Right forelimb (tissue), 1 donor: ENCODE results near the gene AP2S1.
"Not testable (repeated sequence)": the region's sequence is repeated elsewhere in the genome, so short reads cannot be mapped to it uniquely, and the experiment has no call there.

Experiments used
- DNase-seq: peaks from one replicate; pipeline ENCODE4 v3.0.0-alpha.2; 2018

The AP2S1 gene

DNA sequence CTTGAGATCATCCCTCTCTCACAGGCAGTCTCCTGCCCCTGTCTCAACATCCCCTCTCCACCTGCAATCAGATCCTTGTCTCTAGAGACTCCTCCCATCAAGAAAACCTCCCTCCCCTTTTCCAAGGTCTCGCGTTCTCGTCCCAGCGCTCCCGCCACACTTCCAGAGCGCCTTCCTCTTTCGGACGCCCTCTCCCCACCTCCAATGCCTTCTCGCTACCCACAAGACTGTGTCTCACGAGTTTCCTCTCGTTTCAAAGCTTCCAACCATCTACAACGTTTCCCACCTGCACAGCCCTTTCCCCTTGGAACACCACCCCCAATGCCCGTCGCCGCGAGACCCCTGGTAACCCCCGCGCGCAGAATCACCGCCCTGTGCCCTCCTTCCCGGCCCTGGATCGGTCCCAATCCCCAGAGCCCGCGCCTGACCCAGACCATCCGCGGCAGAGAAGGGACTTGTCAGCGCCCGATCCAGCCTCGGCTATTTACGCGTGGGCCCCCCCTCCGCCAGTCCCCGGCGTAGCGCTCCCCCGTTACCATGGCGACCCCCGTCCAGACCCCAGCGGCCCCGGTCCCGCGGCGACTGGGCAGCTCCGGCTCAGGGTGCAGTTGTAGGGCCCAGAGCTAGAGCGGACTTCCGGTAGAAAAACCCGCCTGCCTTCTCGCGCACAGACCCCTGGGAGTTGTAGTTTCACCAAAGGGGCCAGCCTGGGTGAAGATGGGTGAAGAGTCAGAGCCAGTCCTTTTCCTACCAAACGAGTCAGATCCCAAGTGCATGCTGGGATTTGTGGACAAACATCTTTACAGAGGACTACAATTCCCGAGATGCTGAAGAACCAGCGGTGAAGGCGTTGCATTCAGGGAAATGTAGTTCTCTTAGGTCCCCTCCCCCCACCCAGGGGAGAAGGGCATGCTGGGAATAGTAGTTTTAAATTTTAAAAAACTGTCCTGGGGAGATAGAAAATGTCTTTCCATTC is at the start of gene AP2S1:
TSS of gene AP2S1 (minus strand) at position 619 of the 976 bp plus-strand sequence. CDS start at position 539, 80 bp downstream.
- peak; percentile 97 for DNase-seq

DNA sequence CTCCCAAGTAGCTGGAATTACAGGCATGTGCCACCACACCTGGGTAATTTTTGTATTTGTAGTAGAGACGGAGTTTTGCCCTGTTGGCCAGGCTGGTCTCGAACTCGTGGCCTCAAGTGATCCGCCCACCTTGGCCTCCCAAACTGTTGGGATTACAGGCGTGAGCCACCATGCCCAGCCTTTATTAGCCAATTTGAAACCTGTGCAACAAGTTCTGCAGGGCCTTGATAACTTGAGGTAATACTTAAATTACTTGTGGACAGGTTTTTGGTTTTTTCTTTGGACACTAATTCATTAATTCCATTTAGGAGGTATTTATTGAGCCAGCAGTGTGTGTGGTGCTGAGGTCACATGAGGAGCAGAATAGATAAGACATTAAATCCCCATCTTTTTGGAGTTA is 49.7 kb upstream of the AP2S1 start:
- no peak for DNase-seq

DNA sequence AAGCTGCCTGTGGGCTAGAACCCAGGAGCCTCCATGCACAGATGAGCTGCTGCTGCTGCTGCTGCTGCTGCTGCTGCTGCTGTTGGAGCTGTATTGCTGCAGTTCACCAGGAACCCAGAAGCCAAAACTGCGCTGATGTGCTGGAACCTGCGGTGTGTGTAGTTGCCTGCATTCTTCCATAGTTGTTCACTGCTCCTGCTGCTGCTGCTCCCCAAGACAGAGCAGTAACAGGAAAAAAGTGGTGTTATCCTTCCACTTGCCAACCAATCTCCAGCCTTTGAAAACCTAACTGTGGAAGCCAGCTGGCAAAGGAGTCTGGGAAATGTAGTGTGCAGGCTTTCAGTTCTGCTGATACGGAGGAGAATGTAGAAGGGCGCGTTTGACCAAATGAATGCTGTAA is 48.1 kb upstream of the AP2S1 start:
- peak; percentile 45 for DNase-seq

DNA sequence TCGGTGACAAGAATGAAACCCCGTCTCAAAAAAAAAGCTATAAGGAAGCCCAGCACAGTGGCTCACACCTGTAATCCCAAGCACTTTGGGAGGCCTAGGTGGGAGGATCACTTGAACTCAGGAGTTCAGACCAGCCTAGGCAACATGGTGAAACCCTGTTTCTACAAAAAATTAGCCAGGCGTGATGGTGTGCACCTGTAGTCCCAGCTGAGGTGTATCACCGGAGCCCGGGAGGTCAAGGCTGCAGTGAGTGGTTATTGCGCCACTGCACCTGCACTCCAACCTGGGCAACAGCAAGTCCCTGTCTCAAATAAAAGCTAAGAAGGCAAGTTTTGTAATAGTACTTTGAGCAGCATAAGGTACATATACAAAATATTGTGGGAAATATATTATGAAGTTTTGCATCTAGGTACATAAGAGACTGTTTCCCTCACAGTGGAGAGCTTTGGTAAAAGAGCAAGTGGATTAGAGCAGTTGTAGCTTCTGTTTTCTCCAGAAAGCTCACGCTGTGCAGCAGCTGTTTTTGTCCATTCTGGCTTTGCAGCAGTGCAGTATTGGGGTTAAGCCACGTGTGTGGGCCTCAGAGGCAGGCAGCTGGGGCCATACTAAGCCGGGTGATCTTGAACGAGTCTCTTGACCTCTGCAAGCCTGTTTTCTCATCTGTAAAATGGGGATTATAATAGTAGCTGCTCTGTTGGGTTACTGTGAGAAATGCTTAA is 45.6 kb upstream of the AP2S1 start:
- peak; percentile 55 for DNase-seq

DNA sequence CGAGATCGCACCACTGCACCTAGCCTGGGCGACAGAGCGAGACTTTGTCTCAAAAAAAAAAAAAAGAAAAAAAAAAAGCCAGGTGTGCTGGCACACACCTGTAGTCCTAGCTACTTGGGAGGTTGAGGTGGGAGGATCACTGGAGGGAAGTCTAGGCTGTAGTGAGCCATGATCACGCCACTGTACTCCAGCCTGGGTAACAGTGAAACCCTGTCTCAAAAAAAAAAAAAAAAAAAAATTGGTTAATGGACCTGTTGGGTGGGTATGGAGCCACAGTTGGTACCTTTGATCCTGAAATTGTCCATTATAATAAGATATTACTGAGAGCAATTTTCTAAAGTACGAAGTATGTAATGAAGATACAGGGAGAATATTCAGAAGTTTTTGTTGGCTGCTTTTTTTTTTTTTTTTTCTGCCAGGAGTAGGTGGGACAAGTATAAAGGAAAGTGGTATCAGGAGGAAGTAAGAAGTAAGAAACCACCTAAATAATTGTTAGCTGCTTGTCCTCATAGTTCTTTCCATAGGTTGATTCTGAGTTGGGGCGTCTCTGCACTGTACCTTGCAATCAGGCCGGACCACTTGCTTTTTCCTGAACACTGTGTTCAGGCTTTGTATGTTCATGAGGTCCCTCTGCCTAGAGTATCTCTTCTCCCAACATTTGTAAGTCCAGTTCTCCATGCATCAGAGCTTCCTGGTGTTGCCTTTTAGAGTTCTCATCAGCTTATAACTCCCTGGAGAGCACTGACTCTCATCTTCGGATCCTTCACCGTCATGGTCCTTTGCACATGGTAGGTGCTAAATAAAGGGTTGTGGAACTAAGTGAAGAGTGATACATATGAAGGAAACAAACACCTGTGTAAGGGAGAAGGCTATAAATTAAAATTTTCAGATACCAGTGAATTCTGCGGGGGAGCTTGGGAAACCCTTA is 41.9 kb upstream of the AP2S1 start:
- no peak for DNase-seq

DNA sequence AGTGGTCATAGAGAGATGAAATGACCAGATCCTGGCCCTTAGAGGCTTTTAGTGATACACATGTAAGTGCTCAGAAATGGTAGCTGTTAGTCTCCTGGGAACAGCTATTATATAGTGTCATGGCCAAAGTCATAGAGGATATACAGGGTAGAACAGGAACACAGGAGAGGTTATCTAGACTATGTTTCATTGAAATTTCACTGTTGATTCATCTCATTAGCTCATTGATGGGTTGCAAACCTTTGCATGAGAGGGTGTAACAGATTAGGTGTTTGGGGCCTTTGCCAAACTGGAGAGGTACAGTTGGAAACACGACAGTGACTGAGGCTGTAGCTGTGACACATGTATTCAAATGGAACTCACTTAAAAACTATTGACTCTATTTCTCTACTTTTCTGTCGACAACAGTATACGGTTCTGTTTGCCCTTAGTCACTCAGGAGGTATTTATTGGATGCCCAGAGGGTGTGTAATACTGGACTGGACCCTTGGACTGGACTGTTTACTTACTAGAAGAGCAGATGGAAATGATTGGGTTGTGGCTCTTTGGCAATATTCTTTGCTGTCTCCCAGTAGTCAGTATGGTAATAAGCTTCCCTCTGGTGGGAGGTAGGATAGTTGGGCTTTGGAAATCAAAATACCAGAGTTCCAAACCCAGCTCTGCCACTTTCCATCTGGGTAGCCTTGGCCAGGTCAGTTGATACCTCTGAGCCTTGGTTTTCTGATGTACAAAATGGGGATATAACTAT is 40.0 kb upstream of the AP2S1 start:
- DNase-seq, result no peak

DNA sequence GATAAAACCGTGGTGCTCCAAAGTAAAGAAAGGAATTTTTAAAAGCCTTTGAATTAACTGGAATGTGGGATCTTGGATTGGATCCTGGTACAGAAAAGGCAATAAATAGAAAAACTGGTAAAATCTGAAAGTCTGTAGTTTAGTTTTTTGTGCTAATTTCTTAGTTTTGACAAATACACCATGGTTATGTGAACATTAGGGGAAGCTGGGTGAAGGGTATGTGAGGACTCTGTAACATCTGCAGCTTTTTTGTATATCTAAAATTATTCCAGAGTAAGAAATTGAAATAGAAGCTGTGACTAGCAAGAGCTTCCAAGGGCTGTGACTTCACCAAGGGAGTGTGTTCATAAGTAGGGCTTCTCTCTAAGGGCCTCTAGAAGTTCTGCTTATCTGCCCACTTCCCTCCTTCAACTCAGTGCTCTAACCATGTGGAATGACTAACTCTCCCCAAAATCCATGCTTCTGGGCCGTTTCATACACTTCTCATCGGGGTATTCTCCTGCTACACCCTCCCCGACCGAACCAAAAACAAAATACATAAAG is 36.7 kb upstream of the AP2S1 start:
- no peak for DNase-seq

DNA sequence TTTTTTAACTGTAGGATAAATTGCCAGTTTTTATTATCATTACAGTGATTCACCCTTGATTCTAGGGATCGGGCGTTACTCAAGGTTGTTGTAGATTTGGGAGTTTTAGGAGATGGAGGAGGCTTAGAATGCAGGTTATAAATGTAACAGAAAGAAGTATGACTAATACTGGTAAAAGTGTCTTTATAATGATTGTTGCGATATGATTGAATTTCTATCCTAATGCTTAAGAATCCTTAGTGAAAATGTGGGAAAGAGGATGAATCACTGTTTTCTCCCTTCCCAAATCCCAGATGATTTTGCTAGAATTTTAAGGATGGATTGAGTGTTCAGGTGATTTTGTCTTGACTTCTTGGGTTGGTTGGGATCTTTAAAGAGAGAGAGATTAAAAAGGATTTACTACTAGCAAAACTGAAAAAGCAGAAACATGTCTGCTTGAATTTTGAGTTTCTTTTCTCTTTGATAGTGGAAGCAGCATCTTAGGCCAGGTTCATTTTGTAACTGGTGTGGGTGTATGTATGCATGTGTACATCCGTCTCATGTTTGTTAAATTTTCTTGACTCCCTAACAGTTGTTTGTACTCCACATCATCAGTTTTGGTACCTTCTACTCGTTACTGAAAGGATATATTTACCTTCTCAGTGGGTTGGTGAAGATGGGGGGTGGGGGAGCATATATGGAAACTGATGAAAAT is 36.0 kb upstream of the AP2S1 start:
- no peak for DNase-seq

DNA sequence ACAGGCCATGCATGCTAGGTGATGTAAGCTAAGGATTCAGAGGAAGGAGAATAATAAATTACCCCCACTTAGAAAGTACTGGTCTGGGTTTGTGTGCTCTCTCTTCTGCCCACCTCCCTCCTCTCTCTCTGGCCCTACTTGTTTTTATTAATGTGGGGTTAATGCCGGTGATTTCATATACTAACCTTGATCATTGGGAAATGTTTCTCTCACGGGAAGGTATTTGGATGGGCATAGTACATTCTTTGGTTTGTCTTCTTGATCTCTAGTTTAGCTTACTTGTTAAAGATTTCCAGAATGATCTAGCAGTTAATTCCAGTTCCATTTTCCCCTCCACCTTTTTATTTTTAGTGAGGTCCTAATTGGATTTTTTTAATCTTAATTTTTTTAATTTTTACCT is 34.8 kb upstream of the AP2S1 start:
- no peak for DNase-seq

DNA sequence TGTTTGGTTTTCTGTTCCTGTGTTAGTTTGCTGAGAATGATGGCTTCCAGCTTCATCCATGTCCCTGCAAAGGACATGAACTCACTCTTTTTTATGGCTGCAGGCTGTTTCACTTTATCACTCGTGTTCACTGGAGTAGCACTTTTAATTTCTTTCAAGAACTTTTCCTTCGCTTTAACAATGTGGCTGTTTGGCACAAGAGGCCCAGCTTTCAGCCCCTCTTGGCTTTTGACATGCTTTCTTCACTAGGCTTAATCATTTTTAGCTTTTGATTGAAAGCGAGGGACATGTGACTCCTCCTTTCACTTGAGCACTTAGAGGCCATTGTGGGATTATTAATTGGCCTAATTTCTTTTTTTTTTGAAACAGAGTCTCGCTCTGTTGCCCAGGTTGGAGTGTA is 32.1 kb upstream of the AP2S1 start:
- not testable (repeated sequence) for DNase-seq

DNA sequence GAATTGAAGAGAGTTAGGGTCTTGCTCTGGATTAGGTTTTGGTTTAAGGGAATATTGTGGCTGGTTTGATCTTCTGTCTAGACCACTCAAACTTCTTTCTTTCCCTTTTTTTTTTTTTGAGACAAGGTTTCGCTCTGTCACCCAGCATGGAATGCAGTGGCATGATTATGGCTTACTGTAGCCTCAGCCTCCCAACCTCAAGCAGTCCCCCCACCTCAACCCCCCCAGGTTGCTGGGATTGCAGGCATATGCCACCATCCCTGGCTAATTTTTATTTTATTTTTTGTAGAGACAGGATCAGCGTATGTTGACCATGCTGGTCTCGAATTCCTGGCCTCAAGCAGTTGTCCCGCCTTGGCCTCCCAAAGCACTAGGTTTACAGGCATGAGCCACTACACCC is 31.4 kb upstream of the AP2S1 start:
- no peak for DNase-seq

DNA sequence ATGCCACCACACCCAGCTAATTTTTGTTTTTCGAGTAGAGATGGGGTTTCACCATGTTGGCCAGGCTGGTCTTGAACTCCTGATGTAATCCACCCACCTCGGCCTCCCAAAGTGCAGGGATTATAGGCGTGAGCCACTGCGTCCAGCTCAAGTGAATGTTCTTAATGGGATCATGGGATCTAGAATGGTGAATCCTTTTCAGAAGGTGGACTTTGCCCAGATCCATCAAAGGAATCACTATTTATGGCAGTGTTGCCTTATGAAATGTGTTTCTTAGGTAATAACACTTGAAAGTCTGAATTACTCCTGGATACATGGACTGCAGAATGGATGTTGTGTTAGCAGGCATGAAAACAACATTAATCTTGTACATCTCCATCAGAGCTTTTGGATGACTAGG is 30.4 kb upstream of the AP2S1 start:
- no peak for DNase-seq

DNA sequence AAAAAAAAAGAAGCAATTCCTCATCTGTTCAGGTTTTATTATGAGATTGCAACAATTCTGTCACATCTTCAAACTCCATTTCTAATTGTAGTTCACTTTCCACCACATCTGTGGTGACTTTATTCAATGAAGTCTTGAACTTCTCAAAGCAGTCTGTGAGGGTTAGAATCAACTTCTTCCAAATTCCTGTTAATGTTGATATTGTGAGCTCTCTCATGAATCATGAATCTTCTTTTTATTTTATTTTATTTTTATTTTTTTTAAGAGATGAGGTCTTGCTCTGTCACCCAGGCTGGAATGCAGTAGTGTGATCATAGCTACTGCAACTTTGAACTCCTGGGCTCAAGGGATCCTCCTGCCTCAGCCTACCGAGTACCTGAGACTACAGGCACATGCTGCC is 29.8 kb upstream of the AP2S1 start:
- DNase-seq, result no peak

DNA sequence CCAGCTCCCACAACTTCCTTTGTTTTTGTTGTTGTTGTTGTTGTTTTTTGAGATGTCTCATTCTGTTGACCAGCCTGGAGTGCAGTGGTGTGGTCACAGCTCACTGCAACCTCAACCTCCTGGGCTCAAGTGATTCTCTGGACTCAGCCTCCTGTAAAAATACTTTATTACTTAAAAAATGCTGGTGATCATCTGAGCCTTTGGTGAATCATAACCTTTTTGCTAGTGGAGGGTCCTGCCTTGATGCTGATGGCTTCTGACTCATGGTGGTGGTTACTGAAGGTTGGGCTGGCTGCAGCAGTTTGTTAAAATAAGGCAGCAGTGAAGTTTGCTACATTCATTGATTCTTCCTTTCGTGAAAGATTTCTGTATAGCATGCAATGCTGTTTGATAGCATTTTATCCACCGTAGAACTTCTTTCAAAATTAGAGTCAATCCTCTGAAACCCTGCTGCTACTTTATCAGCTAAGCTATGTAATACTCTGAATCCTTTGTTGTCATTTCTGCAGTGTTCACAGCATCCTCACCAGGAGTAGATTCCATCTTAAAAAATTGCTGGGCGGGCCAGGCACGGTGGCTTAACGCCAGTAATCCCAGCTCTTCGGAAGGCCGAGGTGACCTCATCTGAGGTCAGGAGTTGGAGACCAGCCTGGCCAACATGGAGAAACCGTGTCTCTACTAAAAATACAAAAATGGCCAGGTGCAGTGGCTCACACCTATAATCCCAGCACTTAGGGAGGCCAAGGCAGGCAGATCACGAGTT is 28.1 kb upstream of the AP2S1 start:
- no peak for DNase-seq

DNA sequence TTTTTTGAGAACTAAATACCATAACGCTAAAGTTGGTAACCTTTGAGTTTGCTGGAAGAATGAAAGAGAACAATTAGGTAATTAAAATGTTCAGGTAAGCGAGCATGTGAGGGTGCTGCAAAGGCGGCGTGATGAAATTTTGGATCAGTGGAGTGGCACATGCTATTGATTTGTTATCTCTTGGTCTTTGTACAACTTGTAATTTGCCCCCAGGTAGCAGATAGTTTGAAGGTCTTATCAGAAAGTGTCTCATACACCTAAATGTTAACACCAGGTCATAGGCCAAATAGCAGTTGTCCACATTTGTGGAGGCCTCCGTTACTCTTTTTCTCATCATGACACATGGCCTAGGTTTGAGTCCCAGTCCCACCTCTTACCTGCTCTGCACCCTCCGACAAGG is 25.0 kb upstream of the AP2S1 start:
- DNase-seq, result no peak

DNA sequence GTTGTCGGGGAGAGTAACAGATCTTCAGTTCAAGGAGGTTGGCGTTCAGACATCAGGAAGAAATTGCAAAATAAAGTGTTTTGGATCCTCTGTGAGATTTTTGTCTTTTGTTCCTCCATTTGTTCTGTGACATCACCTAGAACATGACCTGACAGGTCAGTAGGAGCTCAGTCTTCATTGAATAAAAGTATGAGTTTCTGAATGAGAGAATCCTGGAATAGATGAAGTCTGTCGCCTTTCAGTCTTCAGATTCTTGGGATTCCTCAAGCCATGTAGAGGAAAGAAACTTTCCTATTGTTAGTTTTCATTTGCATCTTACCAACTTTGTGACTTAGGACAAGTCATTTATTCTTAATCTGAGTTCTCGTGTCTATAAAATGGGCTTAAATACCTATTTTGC is 24.6 kb upstream of the AP2S1 start:
- no peak for DNase-seq

DNA sequence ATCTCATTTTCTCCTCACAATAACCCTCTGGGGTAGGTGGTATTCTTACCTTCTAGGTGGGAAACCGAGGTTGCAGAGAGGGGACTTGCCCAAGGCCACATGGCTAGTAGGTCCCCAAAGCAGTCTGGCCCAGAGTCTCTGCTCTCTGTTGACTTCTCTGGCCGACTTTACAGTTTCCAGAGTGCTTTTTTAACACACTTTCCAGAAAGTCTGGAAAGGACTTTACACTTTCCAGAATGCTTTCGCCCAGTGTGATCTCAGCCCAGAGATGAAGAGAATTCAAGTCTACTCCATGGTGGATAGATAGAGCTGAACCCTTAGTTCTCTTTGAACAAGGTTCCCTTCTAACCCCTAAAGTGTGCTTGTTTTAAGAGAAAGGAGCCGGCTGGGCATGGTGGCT is 22.3 kb upstream of the AP2S1 start:
- DNase-seq, result no peak

DNA sequence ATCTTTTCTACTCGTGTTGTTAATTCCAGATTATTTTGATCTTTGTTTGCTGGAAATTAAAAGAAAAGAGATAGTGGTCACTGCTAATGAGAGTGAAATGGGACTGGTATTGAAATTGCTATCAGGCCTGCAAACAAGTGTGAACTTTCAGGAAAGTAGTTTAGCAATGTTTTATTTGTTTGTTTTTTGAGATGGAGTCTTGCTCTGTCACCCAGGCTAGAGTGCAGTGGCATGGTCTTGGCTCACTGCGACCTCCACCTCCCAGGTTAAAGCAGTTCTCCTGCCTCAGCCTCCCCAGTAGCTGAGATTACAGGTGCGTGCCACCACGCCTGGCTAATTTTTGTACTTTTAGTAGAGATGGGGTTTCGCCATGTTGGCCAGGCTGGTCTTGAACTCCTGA is 20.5 kb upstream of the AP2S1 start:
- not testable (repeated sequence) for DNase-seq

DNA sequence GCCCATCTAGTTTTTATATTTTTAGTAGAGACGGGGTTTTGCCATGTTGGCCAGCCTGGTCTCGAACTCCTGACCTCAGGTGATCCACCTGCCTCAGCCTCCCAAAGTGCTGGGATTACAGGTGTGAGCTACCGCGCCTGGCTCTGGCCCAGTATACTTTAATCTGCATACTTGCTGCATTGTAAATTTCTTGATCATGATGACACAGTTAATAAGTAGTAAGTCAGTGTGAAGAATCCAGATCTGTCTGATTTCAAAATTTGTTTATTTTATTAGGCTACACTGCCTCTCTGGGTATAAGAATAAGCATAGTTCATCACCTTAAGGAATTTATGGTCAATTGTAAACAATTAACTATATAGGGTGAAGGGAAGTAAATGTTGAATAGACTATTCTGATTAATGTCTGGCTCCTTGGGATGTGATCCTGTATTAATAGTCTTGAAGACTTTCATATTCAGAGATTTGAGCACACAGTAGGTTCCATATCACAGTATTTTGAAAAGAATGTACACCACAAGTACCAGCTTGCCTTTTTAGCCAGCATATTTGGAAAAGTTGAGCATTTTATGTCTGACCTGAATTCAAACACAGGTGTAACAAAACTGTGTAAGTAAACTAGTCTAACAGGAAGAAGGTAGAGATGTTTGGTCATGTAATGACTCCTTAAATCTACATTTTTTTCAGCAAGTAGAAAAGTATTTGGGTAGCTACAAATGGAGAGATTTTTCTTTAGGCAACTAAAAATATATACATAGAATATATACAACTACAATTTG is 17.6 kb upstream of the AP2S1 start:
- no peak for DNase-seq

DNA sequence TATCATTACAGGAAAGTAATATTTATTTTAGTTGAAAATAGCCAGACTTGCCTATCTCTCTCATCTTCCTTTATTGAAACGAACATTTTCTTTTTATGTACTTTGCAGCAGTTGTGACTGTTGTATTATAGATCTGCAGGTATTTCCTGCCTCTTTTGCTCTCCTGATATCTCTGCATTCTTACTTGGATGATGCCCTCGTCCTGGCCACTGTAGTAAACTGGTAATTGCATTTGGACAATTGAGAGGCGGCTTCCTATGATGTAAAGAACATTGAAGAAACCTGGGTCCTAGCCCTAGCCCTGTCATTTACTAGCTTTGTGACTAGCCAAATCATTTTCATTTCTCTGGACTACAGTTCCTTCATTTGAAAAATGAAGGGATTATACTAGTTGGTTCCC is 16.5 kb upstream of the AP2S1 start:
- no peak for DNase-seq
